Measurements from ENCODE around the gene RGS5. TPM values are rescaled to one million over a fixed set of nuclear protein-coding genes. Genes with fewer than 3 reads are reported as not detected.

RGS5 gene
- polyA plus RNA-seq, 1 of the 3 experiments (the other 2 are of a cell fraction), result 260 TPM

- TF ChIP-seq USF2 (IDR thresholded peaks at IDR 0.05; ENCODE audit: borderline replicate concordance, low read depth, low read length) (no peak), SIN3A (IDR thresholded peaks at IDR 0.05; ENCODE audit: borderline replicate concordance, low read depth, low read length) (no peak)
Observed at GRCh38 chr1:163187849-163188248, 14.9 kb downstream of the RGS5 start (continued).

- no peaks in the 10 kb centered on the region for H3F3A ChIP-seq (replicated peaks; ENCODE audit: insufficient read depth)
- no peak overlapping the region for H3K9ac ChIP-seq
- peak; percentile 54 for DNase-seq
- no peaks in the 10 kb centered on the region for H3K27me3 ChIP-seq (ENCODE audit: insufficient read depth)
- ChIA-PET CTCF (interaction anchor here (0.6 to 4.8 kb wide), 4 partner anchors 12 to 333 kb away, joined by 3 to 27 read pairs (median 6); no protein-coding TSS in a partner anchor), POLR2A (interaction anchor here (0.6 to 2.8 kb wide), 9 partner anchors 9 to 304 kb away, joined by 3 to 14 read pairs (median 4); partner anchors contain the start of gene RGS5)
- H3K27ac ChIP-seq (ENCODE audit: low read depth in 2 of 2, low read length in 1 of 2), result peak overlapping the region in 1 of 2 experiments; percentile 96; a peak in 3 of 4 replicates
- peaks cover 31 to 51% of the 10 kb centered on the region in 2 experiments for H3K36me3 ChIP-seq (replicated peaks in 1 of 2; ENCODE audit: control insufficient read depth in 1 of 2, insufficient read depth in 2 of 2, low read length in 1 of 2)
- 53% methylated on average over 2 of the region's 2 CpGs for WGBS (ENCODE audit: low lambda C conversion rate)
- H3K9me3 ChIP-seq, result no peaks in the 10 kb centered on the region
- no peak overlapping the region for H2AFZ ChIP-seq (ENCODE audit: low read depth)
- no peaks in the 10 kb centered on the region for H4K20me1 ChIP-seq (ENCODE audit: insufficient read depth)
- no peak overlapping the region for H3K4me2 ChIP-seq
- TF ChIP-seq MXI1 (IDR thresholded peaks at IDR 0.05; ENCODE audit: low read depth, low read length), result peak; percentile 69; the same call in 1 of the 2 replicates
- TF ChIP-seq TCF12 (IDR thresholded peaks at IDR 0.05), result peak; percentile 79
- TF ChIP-seq EP300 (IDR thresholded peaks at IDR 0.05; ENCODE audit: borderline replicate concordance in 1 of 2, low read depth in 1 of 2, low read length in 1 of 2), result peak in 1 of 2 experiments; percentile 88; a peak in 2 of 4 replicates
- no peak for TF ChIP-seq IRF3 (IDR thresholded peaks at IDR 0.05; ENCODE audit: low read depth, low read length)
- TF ChIP-seq TEAD4 (IDR thresholded peaks at IDR 0.05; ENCODE audit: borderline replicate concordance, insufficient read depth), result peak; percentile 40; the same call in 1 of the 2 replicates
- TF ChIP-seq FOSL2 (IDR thresholded peaks at IDR 0.05; ENCODE audit: borderline replicate concordance, low read depth), result no peak
- peak; percentile 93 for TF ChIP-seq GATA2 (CRISPR knock-in tag; IDR thresholded peaks at IDR 0.05)
- TF ChIP-seq FOXJ3 (CRISPR knock-in tag; IDR thresholded peaks at IDR 0.05), result peak; percentile 74; the same call in 1 of the 2 replicates
- TF ChIP-seq TAF1 (IDR thresholded peaks at IDR 0.05; ENCODE audit: borderline replicate concordance, low read depth, low read length), result no peak
- peak; percentile 81; the same call in 1 of the 2 replicates for TF ChIP-seq RCOR1 (IDR thresholded peaks at IDR 0.05; ENCODE audit: low read length)
- peak; percentile 68 for TF ChIP-seq CHD2 (IDR thresholded peaks at IDR 0.05; ENCODE audit: low read length, partially characterized antibody)
- peaks cover 2 to 76% of the 10 kb centered on the region in 2 experiments; a peak in 3 of 4 replicates for H3K4me1 ChIP-seq (ENCODE audit: control insufficient read depth in 1 of 2, insufficient read depth in 2 of 2, low read depth in 1 of 2, low read length in 1 of 2)
- H3K9me2 ChIP-seq, result no peaks in the 10 kb centered on the region
- no peak overlapping the region for H3K4me3 ChIP-seq (ENCODE audit: low read depth in 2 of 2, low read length in 1 of 2)
- H3K79me2 ChIP-seq (ENCODE audit: insufficient read depth), result no peaks in the 10 kb centered on the region; the same call in 1 of the 2 replicates
Observed at GRCh38 chr1:163186862-163187261, 15.9 kb downstream of the RGS5 start.

Data from SK-N-SH (cell line).